ENCODE results near the gene FOXN4. TPM values are rescaled to one million over a fixed set of nuclear protein-coding genes. Genes with fewer than 3 reads are reported as not detected.

The FOXN4 gene
- total and polyA plus RNA-seq, 9 of the 15 experiments (the other 6 are each of a cell fraction or from before 2014, with no cell fraction given), result not detected

- in situ Hi-C loops (cut with MboI), result no loop called here
- POLR2A ChIA-PET, result no interaction called here
- Histone ChIP-seq H2AFZ (ENCODE audit: low read depth, low read length) (no peak overlapping the region), H3K79me2 (ENCODE audit: control insufficient read depth, insufficient read depth, low read length) (no peaks in the 10 kb centered on the region), H3K27me3 (ENCODE audit: control insufficient read depth in 2 of 2, insufficient read depth in 2 of 2, low read length in 2 of 2) (peaks cover 19 to 61% of the 10 kb centered on the region in 2 experiments; a peak in 4 of 5 replicates), H3K9me3 (replicated peaks; ENCODE audit: control insufficient read depth, insufficient read depth, low read depth, low read length) (no peaks in the 10 kb centered on the region), H3K27ac (ENCODE audit: extremely low read depth, low read depth, low read length) (no peak overlapping the region), H3K9ac (ENCODE audit: insufficient read depth in 1 of 2, low read depth in 2 of 2, low read length in 2 of 2) (no peak overlapping the region), H3K4me3 (no peak overlapping the region), H3K4me1 (replicated peaks in 1 of 2; ENCODE audit: control insufficient read depth in 2 of 2, insufficient read depth in 2 of 2, low read length in 2 of 2) (peaks cover 0 to 4% of the 10 kb centered on the region in 2 experiments; a peak in 2 of 5 replicates), H3K4me2 (ENCODE audit: insufficient read depth, low read length) (no peak overlapping the region), H4K20me1 (replicated peaks; ENCODE audit: control insufficient read depth, insufficient read depth, low read length) (no peaks in the 10 kb centered on the region), H3K36me3 (ENCODE audit: control insufficient read depth, insufficient read depth, low read length) (no peaks in the 10 kb centered on the region), H3K9me1 (ENCODE audit: control insufficient read depth, insufficient read depth, low read length) (no peaks in the 10 kb centered on the region)
- DNase-seq (ENCODE audit: extremely low read depth in 1 of 4, low spot score in 3 of 4) (no peak), ATAC-seq (no peak), FAIRE-seq (no peak)
- intact Hi-C loops (cut with micrococcal nuclease), result no loop called here
- no peak for TF ChIP-seq DMBX1 (CRISPR knock-in tag; IDR thresholded peaks at IDR 0.05; ENCODE audit: borderline replicate concordance)
- TF ChIP-seq FOSL1 (tag; conservative IDR thresholded peaks at IDR 0.05), result no peak
- TF ChIP-seq ZNF444 (CRISPR knock-in tag; IDR thresholded peaks at IDR 0.05), result no peak
- no peak for TF ChIP-seq POLR2B (IDR thresholded peaks at IDR 0.05; ENCODE audit: low read depth, partially characterized antibody)
- no peak for TF ChIP-seq NFRKB (IDR thresholded peaks at IDR 0.05; ENCODE audit: low read depth)
- TF ChIP-seq SNRNP70 (optimal IDR thresholded peaks at IDR 0.05; ENCODE audit: low read depth, low read length), result no peak
- TF ChIP-seq BCLAF1 (IDR thresholded peaks at IDR 0.05; ENCODE audit: borderline replicate concordance in 1 of 2, control insufficient read depth in 1 of 2, low read depth in 2 of 2, low read length in 1 of 2), result no peak
- TF ChIP-seq MCM3 (IDR thresholded peaks at IDR 0.05), result no peak
- TF ChIP-seq BRF1 (IDR thresholded peaks at IDR 0.05; ENCODE audit: borderline replicate concordance, extremely low read depth, insufficient read length), result no peak
- no peak for TF ChIP-seq HMG20B (CRISPR knock-in tag; IDR thresholded peaks at IDR 0.05)
- TF ChIP-seq CHAMP1 (IDR thresholded peaks at IDR 0.05), result no peak
- no peak for TF ChIP-seq NR0B1 (IDR thresholded peaks at IDR 0.05; ENCODE audit: partially characterized antibody)
- under 1% methylated on average over 14 of the region's 17 CpGs for WGBS (ENCODE audit: insufficient coverage, low coverage, missing lambda C conversion rate)
- BruUV-seq (replicated peaks), result no TSS peak
- CTCF ChIA-PET (ENCODE audit: low intra/inter-chr PET ratio), result no interaction called here
Measured at GRCh38 chr12:109281452-109281851, 27.6 kb downstream of the FOXN4 start.
